Liver (tissue), 1 donor: ENCODE results near the gene PRSS33.

Experiments
- MAX ChIP-seq: IDR thresholded peaks from 2 replicates; pipeline ENCODE4 v1.6.1; 2016; ENCODE audit warnings: antibody characterized with exemption
- TF ChIP-seq, protein P1 (sequence below): IDR thresholded peaks from 2 replicates; pipeline ENCODE4 v1.6.1; 2016; ENCODE audit warnings: antibody characterized with exemption

DNA sequence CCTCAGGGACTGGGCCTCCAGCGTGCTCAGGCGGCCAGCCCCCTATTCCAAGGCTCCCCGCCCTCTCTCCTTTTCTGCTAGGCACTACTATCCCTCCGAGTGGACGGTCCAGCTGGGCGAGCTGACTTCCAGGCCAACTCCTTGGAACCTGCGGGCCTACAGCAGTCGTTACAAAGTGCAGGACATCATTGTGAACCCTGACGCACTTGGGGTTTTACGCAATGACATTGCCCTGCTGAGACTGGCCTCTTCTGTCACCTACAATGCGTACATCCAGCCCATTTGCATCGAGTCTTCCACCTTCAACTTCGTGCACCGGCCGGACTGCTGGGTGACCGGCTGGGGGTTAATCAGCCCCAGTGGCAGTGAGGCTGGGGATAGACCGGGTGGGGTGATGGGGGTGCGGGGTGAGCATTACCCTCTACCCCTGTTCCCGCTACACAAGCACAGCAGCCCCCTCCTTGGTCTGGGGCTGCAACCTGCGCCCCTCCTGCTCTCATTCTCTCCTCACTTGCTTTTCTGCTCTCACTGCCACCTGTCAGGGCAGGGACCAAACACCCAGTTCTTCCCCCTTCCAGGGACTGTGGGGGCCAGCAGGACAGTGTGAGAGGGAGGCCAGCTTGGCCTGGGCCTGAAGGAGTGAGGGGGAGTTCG, 12.0 kb upstream of the PRSS33 start:
- TF ChIP-seq MAX, result no peak
- TF ChIP-seq, protein P1, sequence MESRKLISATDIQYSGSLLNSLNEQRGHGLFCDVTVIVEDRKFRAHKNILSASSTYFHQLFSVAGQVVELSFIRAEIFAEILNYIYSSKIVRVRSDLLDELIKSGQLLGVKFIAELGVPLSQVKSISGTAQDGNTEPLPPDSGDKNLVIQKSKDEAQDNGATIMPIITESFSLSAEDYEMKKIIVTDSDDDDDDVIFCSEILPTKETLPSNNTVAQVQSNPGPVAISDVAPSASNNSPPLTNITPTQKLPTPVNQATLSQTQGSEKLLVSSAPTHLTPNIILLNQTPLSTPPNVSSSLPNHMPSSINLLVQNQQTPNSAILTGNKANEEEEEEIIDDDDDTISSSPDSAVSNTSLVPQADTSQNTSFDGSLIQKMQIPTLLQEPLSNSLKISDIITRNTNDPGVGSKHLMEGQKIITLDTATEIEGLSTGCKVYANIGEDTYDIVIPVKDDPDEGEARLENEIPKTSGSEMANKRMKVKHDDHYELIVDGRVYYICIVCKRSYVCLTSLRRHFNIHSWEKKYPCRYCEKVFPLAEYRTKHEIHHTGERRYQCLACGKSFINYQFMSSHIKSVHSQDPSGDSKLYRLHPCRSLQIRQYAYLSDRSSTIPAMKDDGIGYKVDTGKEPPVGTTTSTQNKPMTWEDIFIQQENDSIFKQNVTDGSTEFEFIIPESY, result no peak
